K562 (cell line): ENCODE measurements around the gene CREB3L2. TPM values are rescaled to one million over a fixed set of nuclear protein-coding genes. Genes with fewer than 3 reads are reported as not detected.
"Not testable (repeated sequence)": the region's sequence is repeated elsewhere in the genome, so short reads cannot be mapped to it uniquely, and the experiment has no call there.

ENCODE experiments used
- ATAC-seq: fragments of 200-7000 bp; cut with Tn5 transposase; 3 replicates; pipeline ENCODE4 v1.9.1; 2020; ENCODE audit warnings: moderate library complexity
- BruUV-seq: library from RNA; stranded (reverse); fragments of 400-500 nt; replicated peaks from 2 replicates; lab custom pipeline; 2021; lab: Mats Ljungman, UMichigan
- CTCF ChIA-PET: fragments of 300-600 bp; formaldehyde crosslinking; extraction: SDS; loops from one replicate; lab custom pipeline; 2021; ENCODE audit warnings: low intra/inter-chr PET ratio; lab: Yijun Ruan, JAX
- POLR2A ChIA-PET: fragments of 300-600, 350-650 bp; sonication (Branson Sonifier 250); formaldehyde crosslinking; extraction: SDS; loops from one replicate; lab custom pipeline; 2021; ENCODE audit warnings: antibody characterized with exemption, inconsistent platforms; lab: Yijun Ruan, JAX
- DNase-seq, 4 experiments: peaks; one replicate each; pipeline versions ENCODE4 v3.0.0 to v3.0.0-alpha.2; 2011 to 2018; ENCODE audit warnings: low spot score in 3 of 4, mixed read lengths in 3 of 4; ENCODE audit errors: extremely low read depth in 1 of 4
- FAIRE-seq: peaks from 2 replicates; lab custom pipeline; 2011; peaks lifted over from hg19 to GRCh38; lab: Jason Lieb, UNC
- H2AFZ ChIP-seq: 2 replicates; pipeline ENCODE4 v1.6.0; 2011; ENCODE audit warnings: low read depth, low read length, control low read depth, inconsistent platforms
- H3K27ac ChIP-seq: fragments of 200-600 bp; 3 replicates; pipeline ENCODE4 v1.8.0; 2011; ENCODE audit warnings: low read depth, mild to moderate bottlenecking, control low read depth, inconsistent platforms, low read length, moderate library complexity, mixed read lengths; ENCODE audit errors: extremely low read depth
- H3K27me3 ChIP-seq, 2 experiments: fragments of 300-600 bp in 1 of 2; 2 replicates in 1 of 2; 3 replicates in 1 of 2; pipeline versions ENCODE4 v1.6.0 to v1.8.0; 2011; ENCODE audit warnings: inconsistent platforms in 2 of 2, low read length in 2 of 2, mild to moderate bottlenecking in 1 of 2, mixed read lengths in 1 of 2, moderate library complexity in 1 of 2; ENCODE audit not compliant: control insufficient read depth in 2 of 2, insufficient read depth in 2 of 2
- H3K36me3 ChIP-seq: fragments of 300-600 bp; 3 replicates; pipeline ENCODE4 v1.8.0; 2011; ENCODE audit warnings: mild to moderate bottlenecking, low read length, inconsistent platforms; ENCODE audit not compliant: control insufficient read depth, insufficient read depth
- H3K4me1 ChIP-seq, 2 experiments: fragments of 200-600 bp in 1 of 2; replicated peaks in 1 of 2; 2 replicates in 1 of 2; 3 replicates in 1 of 2; pipeline versions ENCODE4 v1.5.1 to v1.8.0; 2011; ENCODE audit warnings: inconsistent platforms in 2 of 2, low read length in 2 of 2, mild to moderate bottlenecking in 1 of 2, mixed read lengths in 1 of 2, moderate library complexity in 1 of 2; ENCODE audit not compliant: control insufficient read depth in 2 of 2, insufficient read depth in 2 of 2
- H3K4me2 ChIP-seq: 2 replicates; pipeline ENCODE4 v1.6.1; 2011; ENCODE audit warnings: low read length, control low read depth, inconsistent platforms, mixed read lengths; ENCODE audit not compliant: insufficient read depth
- H3K4me3 ChIP-seq: fragments of 200-600 bp; sonication (generic), shearing (Covaris generic); 2 replicates; pipeline ENCODE4 v1.5.1; 2016; ENCODE audit warnings: control low read depth, inconsistent platforms
- H3K79me2 ChIP-seq: fragments of 200-600 bp; 3 replicates; pipeline ENCODE4 v1.8.0; 2011; ENCODE audit warnings: low read length, inconsistent platforms; ENCODE audit not compliant: control insufficient read depth, insufficient read depth
- H3K9ac ChIP-seq, 2 experiments: 2 replicates each; pipeline versions ENCODE4 v1.6.0 to v1.6.1; 2011; ENCODE audit warnings: low read depth in 2 of 2, low read length in 2 of 2, control low read depth in 1 of 2, inconsistent platforms in 1 of 2, mild to moderate bottlenecking in 1 of 2, mixed read lengths in 1 of 2; ENCODE audit not compliant: insufficient read depth in 1 of 2
- H3K9me1 ChIP-seq: one replicate; pipeline ENCODE4 v1.6.0; 2011; ENCODE audit warnings: inconsistent platforms, mild to moderate bottlenecking, low read length, moderate library complexity; ENCODE audit not compliant: control insufficient read depth, insufficient read depth
- H3K9me3 ChIP-seq: replicated peaks from 2 replicates; pipeline ENCODE4 v1.5.1; 2011; ENCODE audit warnings: low read depth, low read length, inconsistent platforms; ENCODE audit not compliant: control insufficient read depth, insufficient read depth
- H4K20me1 ChIP-seq: replicated peaks from 2 replicates; pipeline ENCODE4 v1.6.1; 2011; ENCODE audit warnings: low read length, inconsistent platforms, mixed read lengths; ENCODE audit not compliant: control insufficient read depth, insufficient read depth
- DNMT1 ChIP-seq: fragments of 450-650 bp; IDR thresholded peaks from 2 replicates; pipeline ENCODE4 v1.6.1; 2016; ENCODE audit warnings: antibody characterized with exemption, mild to moderate bottlenecking
- FOS ChIP-seq: IDR thresholded peaks from 3 replicates; pipeline ENCODE4 v1.6.1; 2011; ENCODE audit not compliant: insufficient read length; ENCODE audit errors: extremely low read depth
- KLF1 ChIP-seq: fragments of 450-650 bp; IDR thresholded peaks from 2 replicates; pipeline ENCODE4 v1.6.1; 2016; ENCODE audit warnings: missing genetic modification characterization, missing compliant biosample characterization
- NBN ChIP-seq: fragments of 450-650 bp; IDR thresholded peaks from 2 replicates; pipeline ENCODE4 v1.6.1; 2016; ENCODE audit warnings: low read depth, mild to moderate bottlenecking
- ZFP36 ChIP-seq: fragments of 150-350 bp; IDR thresholded peaks from 2 replicates; pipeline ENCODE4 v1.6.1; 2018; ENCODE audit warnings: low read length, low read depth; ENCODE audit not compliant: partially characterized antibody
- ZNF282 ChIP-seq: sonication (generic); formaldehyde crosslinking; IDR thresholded peaks from 2 replicates; pipeline ENCODE4 v1.8.1; 2023; ENCODE audit warnings: missing genetic modification reagents
- WGBS: fragments of 100-300 bp; shearing (Covaris generic); methylation state at CpG from one replicate; pipeline ENCODE4 v1.1.6; 2016; ENCODE audit warnings: low coverage, mixed read lengths; ENCODE audit not compliant: insufficient coverage; ENCODE audit errors: missing lambda C conversion rate; 5-methylcytosine and 5-hydroxymethylcytosine counted together
- in situ Hi-C: fragments of 300-500 bp; cut with MboI; formaldehyde crosslinking; loops from 4 replicates; pipeline ENCODE4 v1.15.0; 2018; ENCODE audit warnings: inconsistent platforms, mixed read lengths
- intact Hi-C: fragments of 100-400 bp; cut with micrococcal nuclease; formaldehyde crosslinking; loops from 2 replicates; pipeline ENCODE4 v1.14.2; 2022
- polyA plus RNA-seq, 8 experiments: library from polyadenylated mRNA; depleted of rRNA in 4 of 8; stranded (reverse) in 5 of 8; unstranded in 3 of 8; fragments of >200 nt; fragmentation: Nextera tagmentation in 2 of 8; fragmentation: Illumina TruSeq in 1 of 8; extraction: Ambion mirVana in 2 of 8; extraction: Trizol in 1 of 8; gene quantifications; 2 replicates each; pipeline versions ENCODE4 v1.2.1 to v1.2.3, GENCODE V29; 2011 to 2014; ENCODE audit warnings: inconsistent platforms in 1 of 8, missing spikeins in 1 of 8
- total RNA-seq, 7 experiments: library from RNA; depleted of rRNA in 6 of 7; stranded (reverse); fragments of >200 nt in 6 of 7; fragmentation: Illumina TruSeq in 2 of 7; extraction: Trizol in 2 of 7; gene quantifications; 2 replicates each; pipeline versions ENCODE4 v1.2.1 to v1.2.3, GENCODE V29; 2011 to 2021; ENCODE audit warnings: low replicate concordance in 1 of 7

CREB3L2 gene
- total and polyA plus RNA-seq, 9 of the 15 experiments (the other 6 are each of a cell fraction or from before 2014, with no cell fraction given), result 7.1 to 45.6 (median 15.8) TPM

- H3K9me1 ChIP-seq, result peaks cover 8% of the 10 kb centered on the region
- peak overlapping the region in 1 of 2 experiments; percentile 18; a peak in 1 of 4 replicates for H3K9ac ChIP-seq
- BruUV-seq, result no TSS peak
- DNase-seq (no peak), FAIRE-seq (no peak), ATAC-seq (no peak)
- in situ Hi-C loops, result no loop called here
- H2AFZ ChIP-seq, result no peak overlapping the region
- no peak overlapping the region for H3K27ac ChIP-seq
- H3K79me2 ChIP-seq, result peaks cover 94% of the 10 kb centered on the region
- ChIA-PET CTCF (no interaction called here), POLR2A (interaction anchor here (1.0 to 2.4 kb wide), 5 partner anchors 9 to 30 kb away, joined by 3 to 14 read pairs (median 4); partner anchors contain the start of gene CREB3L2)
- peaks cover 24% of the 10 kb centered on the region for H3K36me3 ChIP-seq
- no peaks in the 10 kb centered on the region; the same call in 1 of the 2 replicates for H3K9me3 ChIP-seq
- no peak overlapping the region for H3K4me3 ChIP-seq
- H3K4me2 ChIP-seq, result no peak overlapping the region
- WGBS, result 92% methylated on average over 12 of the region's 12 CpGs
- H3K27me3 ChIP-seq, result no peaks in the 10 kb centered on the region
- TF ChIP-seq KLF1 (tag) (no peak), NBN (no peak), DNMT1 (no peak), FOS (no peak), ZNF282 (CRISPR knock-in tag) (0 out of 2 replicates have a peak, but pooled peaks have one; percentile 54)
- intact Hi-C loops, result no loop called here
- peaks cover 41 to 45% of the 10 kb centered on the region in 2 experiments for H3K4me1 ChIP-seq
- peaks cover 26% of the 10 kb centered on the region for H4K20me1 ChIP-seq
Observed at GRCh38 chr7:137983323-137984008, 18.4 kb downstream of the CREB3L2 start.

GRCh38 chr7:137982394-137982793 is 19.5 kb downstream of the CREB3L2 start:
- H3K27ac ChIP-seq, H3K27me3 ChIP-seq, DNase-seq, H3K4me2 ChIP-seq, intact Hi-C loops, H3K9me1 ChIP-seq: not testable (repeated sequence)
- POLR2A ChIA-PET, result interaction anchor here (1.0 to 1.3 kb wide), 3 partner anchors 10 to 42 kb away, joined by 3 to 4 read pairs (median 3); no protein-coding TSS in a partner anchor
- peak; percentile 33 for TF ChIP-seq ZFP36
- TF ChIP-seq, all 486 proteins: peak for 1; not testable (repeated sequence) for 485
- CTCF ChIA-PET, in situ Hi-C loops, H3K4me3 ChIP-seq, ATAC-seq, BruUV-seq, H3K9ac ChIP-seq, H2AFZ ChIP-seq, H3K9me3 ChIP-seq, FAIRE-seq: not testable (repeated sequence)
- 86% methylated on average over 6 of the region's 6 CpGs for WGBS
- Histone ChIP-seq H4K20me1 (peaks cover 28% of the 10 kb centered on the region), H3K79me2 (peaks cover 94% of the 10 kb centered on the region), H3K4me1 (peaks cover 36 to 50% of the 10 kb centered on the region in 2 experiments), H3K36me3 (peaks cover 24% of the 10 kb centered on the region)
